ENCODE results near the gene DBP.
"Not testable (repeated sequence)": the region's sequence is repeated elsewhere in the genome, so short reads cannot be mapped to it uniquely, and the experiment has no call there.

The DBP gene, protein sequence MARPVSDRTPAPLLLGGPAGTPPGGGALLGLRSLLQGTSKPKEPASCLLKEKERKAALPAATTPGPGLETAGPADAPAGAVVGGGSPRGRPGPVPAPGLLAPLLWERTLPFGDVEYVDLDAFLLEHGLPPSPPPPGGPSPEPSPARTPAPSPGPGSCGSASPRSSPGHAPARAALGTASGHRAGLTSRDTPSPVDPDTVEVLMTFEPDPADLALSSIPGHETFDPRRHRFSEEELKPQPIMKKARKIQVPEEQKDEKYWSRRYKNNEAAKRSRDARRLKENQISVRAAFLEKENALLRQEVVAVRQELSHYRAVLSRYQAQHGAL

DNA sequence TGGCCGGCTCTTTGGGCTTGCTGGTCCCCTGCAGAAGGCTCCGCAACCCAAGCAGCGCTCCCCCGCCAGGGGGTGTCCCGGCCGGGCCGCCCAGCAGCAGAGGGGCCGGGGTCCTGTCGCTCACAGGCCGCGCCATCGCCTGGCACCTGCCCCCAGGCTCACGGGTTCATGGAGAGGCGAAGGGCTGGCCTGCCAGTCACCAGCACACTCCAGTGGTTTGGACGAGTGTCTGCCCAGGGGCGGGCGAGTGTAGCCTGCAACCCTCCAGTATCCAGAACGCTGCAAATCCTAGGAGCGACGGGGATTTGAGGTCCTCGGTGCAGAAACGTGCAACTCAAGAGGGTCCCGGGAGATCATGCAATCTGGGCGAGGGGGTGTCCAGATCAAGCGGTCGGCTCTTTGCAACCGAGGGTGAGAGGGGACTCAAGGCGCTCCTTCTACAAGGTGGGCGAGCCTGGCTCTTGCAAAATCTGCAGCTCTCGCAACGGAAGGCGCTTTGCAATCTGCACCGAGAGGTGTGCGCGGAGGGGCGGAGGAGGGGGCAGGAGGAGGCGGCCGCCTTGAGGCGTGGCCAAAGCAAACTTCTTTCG lies at the start of gene DBP:
TSS of gene DBP (minus strand) at position 521 of the 590 bp plus-strand sequence. CDS start at position 136, 385 bp downstream.
- DNase-seq, result no peak
- in situ Hi-C loops (cut with MboI; ENCODE audit: low pct_unique_long_range_greater_than_20kb, low sequenced_read_pairs), result no loop called here

DNA sequence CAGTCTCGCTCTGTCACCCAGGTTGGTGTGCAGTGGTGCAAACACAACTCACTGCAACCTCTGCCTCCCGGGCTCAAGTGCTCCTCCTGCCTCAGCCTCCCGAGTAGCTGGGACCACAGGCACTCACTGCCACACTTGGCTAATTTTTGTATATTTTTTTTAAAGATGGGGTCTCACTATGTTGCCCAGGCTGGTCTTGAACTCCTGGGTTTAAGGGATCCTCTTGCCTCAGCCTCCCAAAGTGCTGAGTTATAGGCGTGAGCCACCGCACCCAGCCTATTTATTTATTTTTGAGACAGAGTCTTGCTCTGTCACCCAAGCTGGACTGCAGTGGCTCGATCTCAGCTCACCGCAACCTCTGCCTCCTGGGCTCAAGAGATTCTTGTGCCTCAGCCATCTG lies 49.5 kb upstream of the DBP start:
- in situ Hi-C loops (cut with MboI; ENCODE audit: low pct_unique_long_range_greater_than_20kb, low sequenced_read_pairs); DNase-seq: not testable (repeated sequence)

DNA sequence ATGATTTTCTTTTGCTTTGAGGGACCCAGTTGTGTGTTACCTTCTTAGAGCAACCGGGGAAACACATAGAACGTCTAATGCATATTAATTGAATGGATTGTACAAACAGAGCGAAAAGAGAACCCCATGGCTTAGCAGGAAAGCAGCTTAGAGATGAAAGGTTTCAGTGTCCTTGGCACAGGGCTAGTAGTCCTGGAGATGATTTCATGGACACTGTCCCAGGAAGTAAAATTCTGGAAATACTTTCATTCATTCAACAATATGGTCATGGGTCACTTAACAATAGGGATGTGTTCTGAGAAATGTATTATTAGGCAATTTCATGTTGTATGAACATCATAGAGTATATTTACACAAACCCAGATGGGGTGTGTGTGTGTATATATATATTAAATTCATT lies 48.9 kb upstream of the DBP start:
- no peak for DNase-seq
- in situ Hi-C loops (cut with MboI; ENCODE audit: low pct_unique_long_range_greater_than_20kb, low sequenced_read_pairs), result no loop called here

DNA sequence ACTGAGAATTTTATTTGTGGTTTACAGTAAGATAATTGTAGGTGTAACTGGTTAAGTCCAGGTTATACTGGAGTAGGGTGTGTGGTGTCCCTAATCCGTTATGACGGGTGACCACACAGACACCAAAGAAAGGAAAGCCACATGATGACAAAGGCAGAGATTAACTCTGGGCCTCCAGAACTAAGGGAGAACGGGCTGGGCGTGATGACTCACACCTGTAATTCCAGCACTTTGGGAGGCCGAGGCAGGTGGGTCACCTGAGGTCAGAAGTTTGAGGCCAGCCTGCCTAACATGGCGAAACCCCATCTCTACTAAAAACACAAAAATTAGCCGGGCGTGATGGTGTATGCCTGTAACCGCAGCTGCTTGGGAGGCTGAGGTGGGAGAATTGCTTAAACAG lies 48.4 kb upstream of the DBP start:
- in situ Hi-C loops (cut with MboI; ENCODE audit: low pct_unique_long_range_greater_than_20kb, low sequenced_read_pairs), result no loop called here
- DNase-seq, result no peak

DNA sequence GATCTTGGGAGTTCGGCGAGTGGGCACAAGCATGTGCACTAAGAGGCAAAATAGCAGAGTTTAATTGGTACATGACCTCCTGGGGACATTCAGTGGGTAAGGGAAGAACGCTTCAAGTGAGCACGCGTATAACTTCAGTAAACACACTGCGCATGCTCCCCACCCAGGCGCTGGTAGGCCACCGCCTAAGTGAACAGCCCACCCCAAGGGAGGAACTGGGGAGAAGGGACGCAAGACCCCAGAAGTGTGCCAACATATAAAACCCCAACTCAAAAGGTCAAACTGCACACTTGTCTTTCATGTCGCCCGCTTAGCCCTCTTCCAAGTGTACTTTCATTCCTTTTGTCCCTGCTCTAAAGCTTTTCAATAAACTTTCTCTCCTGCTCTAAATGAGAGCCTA lies 46.2 kb upstream of the DBP start:
- no peak for DNase-seq
- in situ Hi-C loops (cut with MboI; ENCODE audit: low pct_unique_long_range_greater_than_20kb, low sequenced_read_pairs), result no loop called here

DNA sequence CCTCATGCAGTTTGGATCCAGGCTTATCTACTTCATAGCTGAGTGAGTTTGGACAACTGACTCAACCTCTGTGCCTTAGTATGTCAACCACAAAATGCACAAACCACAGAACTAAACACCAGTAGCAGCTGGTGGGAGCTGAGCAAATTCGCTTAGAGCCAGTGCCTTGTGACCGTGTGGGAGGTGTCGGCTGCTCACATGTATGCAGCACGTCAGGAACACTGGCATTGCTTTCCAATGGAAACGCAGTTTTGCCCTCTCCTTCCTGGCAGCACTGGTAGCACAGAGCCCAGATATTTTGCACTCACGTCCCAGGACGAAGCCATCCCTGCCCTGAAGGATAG lies 43.9 kb upstream of the DBP start:
- in situ Hi-C loops (cut with MboI; ENCODE audit: low pct_unique_long_range_greater_than_20kb, low sequenced_read_pairs), result no loop called here
- peak; percentile 90 for DNase-seq

DNA sequence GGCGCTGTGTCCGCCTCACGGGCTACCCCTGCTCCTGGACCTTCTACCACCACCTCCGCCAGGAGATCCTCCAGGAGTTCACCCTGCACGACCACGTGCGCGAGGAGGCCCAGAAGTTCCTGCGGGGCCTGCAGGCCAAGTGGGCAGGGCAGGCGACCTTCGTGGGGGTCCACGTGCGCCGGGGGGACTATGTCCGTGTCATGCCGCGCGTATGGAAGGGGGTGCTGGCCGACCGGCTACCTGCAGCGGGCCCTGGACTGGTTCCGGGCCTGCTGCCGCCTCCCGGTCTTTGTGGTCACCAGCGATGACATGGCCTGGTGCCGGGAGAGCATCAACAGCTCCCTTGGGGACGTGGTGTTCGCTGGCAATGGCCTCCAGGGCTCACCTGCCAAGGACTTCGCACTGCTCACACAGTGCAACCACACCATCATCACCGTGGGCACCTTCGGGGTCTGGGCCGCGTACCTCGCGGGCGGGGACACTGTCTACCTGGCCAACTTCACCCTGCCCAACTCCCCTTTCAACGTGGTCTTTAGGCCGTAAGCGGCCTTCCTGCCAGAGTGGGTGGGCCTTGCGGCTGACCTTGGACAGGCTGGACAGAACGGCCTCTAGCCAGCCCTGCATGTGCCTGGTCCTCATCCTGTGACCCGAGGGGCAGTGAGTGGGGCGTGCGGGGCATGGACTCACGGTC lies 43.4 kb upstream of the DBP start:
- DNase-seq, result no peak
- in situ Hi-C loops (cut with MboI; ENCODE audit: low pct_unique_long_range_greater_than_20kb, low sequenced_read_pairs), result no loop called here

DNA sequence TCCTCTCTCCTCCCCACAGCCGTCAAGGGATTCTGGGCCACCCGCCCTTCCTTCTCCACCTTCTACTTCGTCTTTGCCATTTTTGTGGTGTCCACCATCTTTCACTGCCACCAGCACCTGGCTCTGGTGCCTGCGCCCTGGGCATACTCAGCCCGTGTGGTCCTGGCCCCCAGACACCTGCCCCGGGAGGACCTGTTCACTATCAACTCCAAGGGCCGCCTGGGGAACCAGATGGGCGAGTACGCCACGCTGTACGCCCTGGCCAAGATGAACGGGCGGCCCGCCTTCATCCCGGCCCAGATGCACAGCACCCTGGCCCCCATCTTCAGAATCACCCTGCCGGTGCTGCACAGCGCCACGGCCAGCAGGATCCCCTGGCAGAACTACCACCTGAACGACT lies 42.8 kb upstream of the DBP start:
- in situ Hi-C loops (cut with MboI; ENCODE audit: low pct_unique_long_range_greater_than_20kb, low sequenced_read_pairs); DNase-seq: not testable (repeated sequence)

DNA sequence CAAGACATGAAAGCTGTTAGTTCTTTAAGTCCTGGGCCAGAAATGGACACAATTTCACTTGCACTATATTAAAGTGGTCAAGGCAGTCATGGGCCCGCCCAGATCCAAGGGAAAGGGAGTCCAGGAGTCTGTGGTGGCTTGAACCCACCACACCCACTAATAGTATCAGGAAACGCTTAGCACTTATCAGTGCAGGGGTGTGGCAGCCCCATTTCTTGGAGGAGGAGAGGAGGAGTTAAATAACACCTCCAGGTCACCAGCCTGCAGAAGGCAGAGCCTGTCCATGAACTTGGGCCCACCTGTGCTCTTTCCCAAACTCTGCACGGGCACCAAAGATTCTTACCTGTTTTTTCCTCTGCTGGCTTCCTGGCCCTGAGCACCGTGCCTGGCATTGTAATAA lies 41.0 kb upstream of the DBP start:
- in situ Hi-C loops (cut with MboI; ENCODE audit: low pct_unique_long_range_greater_than_20kb, low sequenced_read_pairs), result no loop called here
- no peak for DNase-seq

DNA sequence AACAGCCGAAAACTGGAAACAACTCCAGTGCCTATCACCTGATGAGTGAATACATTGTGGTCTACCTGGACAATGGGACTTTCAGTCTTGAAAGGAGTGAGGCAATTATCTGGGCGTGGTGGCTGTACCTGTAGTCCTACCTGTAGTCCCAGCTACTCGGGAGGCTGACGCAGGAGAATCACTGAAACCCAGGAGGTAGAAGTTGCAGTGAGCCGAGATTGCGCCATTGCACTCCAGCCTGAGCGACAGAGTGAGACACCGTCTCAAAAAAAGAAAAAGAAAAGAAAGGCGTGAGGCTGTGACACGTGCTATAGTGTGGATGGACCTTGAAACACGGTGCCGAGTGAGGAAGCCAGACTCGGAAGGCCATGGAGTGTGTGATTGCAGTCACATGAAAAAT lies 39.7 kb upstream of the DBP start:
- in situ Hi-C loops (cut with MboI; ENCODE audit: low pct_unique_long_range_greater_than_20kb, low sequenced_read_pairs), result no loop called here
- DNase-seq, result no peak

DNA sequence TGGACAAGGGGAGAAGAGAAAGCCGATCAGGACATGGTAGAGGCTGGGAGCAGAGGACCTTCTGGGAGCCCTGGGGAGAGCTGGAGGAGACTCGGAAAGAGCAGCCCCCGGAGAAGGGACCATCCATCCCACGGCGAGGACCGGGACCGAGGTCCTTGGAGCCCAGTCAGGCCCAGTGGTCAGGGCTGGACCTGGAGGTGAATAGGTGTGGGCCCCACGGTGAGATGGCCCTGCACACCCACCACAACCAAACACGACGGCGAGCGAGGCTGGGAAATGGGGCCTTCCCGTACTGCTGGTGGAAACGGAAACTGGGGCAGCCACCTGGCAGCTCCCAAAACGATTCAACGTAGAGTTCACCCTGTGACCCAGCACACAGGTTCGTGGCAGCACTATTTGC lies 39.3 kb upstream of the DBP start:
- DNase-seq, result no peak
- in situ Hi-C loops (cut with MboI; ENCODE audit: low pct_unique_long_range_greater_than_20kb, low sequenced_read_pairs), result no loop called here

DNA sequence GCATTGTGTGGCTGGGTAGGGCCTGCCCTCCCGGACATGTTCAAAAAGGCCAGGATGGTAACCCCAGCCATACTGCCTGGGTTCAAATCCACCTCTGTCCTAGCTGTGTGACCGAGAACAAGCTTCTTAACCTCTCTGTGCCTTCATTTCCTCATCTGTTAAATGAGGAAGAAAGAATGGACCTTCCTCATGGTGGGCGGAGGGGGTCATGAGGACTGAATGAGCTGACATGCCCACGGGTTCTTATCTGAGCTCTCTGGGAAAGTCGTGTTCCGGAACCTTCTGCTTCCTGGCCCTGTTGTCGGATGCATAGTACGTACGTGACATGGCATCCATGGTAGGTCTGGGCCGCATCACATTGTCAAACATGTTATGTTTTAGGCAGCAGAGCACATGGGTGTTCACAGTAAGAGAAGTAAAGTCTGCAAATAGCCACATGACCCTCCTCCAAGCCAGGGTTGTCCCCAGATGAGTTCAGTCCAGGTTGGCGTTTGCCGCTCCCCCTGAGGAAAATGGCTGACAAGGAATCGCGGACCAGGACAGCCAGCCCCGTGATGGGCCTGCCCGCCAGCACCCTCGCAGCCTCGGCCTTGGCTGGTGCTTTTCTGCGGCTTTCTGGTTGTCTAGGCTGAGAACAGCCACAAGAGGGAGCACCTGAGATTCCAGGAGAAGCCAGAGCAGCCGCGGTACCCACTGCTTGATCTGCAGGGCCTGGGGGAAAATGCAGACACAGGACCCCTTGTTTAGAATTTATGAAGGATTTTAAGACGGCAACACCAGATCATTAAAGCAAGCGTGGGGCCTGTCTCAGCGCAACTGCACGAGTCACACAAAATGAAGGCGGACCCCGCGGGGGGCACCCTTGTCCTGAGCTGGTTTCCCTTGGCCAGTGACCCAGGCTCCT lies 38.0 kb upstream of the DBP start:
- DNase-seq, result peak; percentile 90
- in situ Hi-C loops (cut with MboI; ENCODE audit: low pct_unique_long_range_greater_than_20kb, low sequenced_read_pairs), result no loop called here

DNA sequence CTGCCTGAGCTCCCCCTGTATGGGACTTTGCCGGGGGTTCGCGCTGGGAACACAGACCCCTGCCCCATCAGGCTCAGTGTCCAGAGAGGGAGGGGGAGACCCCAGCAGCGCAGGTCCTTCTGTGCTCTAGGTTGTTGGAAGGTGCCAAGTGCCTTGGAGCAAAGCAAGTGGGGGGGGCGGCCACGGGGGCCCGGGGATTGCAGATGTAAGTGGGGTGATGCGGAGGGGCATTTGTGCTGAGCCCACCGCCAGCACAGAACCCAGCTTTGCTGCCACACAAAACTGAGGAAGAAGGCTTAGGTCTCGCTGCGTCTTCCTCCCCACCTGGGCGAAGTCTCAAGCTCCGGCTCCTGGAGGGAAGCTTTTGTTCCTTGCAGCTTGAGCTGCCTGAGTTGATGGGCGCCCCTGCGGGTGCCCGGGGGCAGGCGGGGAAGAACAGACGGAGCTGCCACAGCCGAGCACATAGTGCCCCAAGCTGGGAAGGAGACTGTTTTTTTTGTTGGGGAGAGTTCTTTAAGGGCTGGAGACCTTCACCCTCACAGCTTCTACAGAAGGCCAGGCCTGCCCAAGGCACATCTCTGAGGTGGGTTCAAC lies 37.1 kb upstream of the DBP start:
- DNase-seq, result no peak

DNA sequence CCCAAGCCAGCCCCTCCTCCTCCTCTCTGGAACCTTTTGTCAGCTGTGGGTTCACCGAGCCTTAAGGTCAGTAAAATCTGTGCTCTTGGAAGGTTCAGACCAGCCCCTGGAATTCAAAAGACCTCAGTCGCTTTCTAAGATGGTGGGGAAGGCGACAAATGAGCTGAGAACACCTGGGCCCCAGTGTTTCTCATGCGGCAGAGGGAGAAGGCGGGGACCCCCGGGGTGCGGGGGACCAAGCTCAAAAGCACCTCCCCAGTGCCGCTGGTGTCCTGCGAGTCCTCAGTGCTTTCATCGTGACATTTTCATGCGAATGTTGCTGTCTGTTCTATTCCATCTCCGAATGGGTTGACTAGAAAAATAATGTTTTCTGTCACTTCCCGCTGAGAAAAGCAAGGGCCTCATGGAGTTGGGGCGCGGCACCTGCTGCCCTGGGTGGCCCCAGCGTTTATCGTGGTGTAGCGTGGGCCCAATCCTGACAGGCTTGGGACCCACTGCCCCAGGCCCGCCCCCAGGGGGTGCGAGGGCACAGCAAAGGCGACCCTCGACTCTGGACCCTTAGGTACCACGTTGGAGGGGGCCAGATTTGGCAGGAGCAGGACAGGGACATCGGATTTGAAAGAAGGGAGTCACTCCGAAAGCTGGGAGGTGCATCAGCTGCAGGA lies 36.4 kb upstream of the DBP start:
- DNase-seq, result no peak
- in situ Hi-C loops (cut with MboI; ENCODE audit: low pct_unique_long_range_greater_than_20kb, low sequenced_read_pairs), result no loop called here

More for the DNA sequence above, 37.1 kb upstream of the DBP start:
- in situ Hi-C loops (cut with MboI; ENCODE audit: low pct_unique_long_range_greater_than_20kb, low sequenced_read_pairs), result no loop called here

DNA sequence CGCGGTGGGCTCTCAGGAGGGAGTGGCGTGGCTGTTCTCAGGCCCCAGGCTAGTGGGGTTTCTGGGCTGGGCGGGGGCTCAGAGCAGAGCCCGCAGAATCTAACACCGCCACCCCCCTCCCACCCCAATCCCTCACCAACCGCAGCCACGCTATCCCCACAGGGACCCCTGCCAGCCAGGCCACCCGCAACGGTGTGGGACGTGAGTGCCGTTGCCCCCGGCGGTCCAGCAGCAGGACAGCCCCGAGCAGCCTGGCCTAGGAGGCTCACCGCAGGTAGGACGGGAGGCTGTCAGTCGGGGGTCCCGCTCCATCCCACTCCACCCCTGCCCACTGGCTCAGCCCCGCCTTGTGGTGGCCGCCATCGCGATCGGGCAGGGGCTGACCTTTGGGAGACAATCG lies 35.8 kb upstream of the DBP start, which contains the start of gene NTN5:
TSS of gene NTN5 (minus strand) at position 24 of the 400 bp plus-strand sequence. CDS start 2,031 bp downstream, outside the sequence.
- DNase-seq, result no peak
- in situ Hi-C loops (cut with MboI; ENCODE audit: low pct_unique_long_range_greater_than_20kb, low sequenced_read_pairs), result no loop called here

DNA sequence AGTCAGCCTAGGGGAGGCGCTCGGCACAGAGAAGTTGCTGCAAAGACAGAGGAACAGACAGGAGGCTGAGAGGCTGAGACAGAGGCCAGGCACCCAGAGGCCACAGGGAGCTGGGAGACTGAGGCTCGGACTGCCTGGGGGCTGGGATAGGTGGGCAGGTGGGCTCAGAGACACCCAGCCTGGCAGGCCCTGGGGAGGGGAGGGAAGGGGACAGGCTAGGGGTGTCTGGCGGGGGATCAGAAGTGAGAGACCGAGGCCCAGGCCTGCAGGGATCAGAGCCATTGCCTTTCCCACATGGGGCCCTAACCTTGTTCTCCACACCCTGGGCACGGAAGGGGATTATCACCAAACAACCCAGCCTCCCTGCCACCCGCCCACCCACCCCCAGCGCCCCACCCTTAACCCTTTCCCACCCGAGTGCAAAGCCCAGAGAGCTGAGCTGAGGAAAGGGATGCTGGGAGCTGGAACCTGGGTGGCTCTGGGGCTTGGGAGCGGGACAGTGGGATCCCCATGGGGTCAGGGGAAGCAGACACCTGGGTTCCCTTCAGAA lies 34.3 kb upstream of the DBP start:
- no peak for DNase-seq

DNA sequence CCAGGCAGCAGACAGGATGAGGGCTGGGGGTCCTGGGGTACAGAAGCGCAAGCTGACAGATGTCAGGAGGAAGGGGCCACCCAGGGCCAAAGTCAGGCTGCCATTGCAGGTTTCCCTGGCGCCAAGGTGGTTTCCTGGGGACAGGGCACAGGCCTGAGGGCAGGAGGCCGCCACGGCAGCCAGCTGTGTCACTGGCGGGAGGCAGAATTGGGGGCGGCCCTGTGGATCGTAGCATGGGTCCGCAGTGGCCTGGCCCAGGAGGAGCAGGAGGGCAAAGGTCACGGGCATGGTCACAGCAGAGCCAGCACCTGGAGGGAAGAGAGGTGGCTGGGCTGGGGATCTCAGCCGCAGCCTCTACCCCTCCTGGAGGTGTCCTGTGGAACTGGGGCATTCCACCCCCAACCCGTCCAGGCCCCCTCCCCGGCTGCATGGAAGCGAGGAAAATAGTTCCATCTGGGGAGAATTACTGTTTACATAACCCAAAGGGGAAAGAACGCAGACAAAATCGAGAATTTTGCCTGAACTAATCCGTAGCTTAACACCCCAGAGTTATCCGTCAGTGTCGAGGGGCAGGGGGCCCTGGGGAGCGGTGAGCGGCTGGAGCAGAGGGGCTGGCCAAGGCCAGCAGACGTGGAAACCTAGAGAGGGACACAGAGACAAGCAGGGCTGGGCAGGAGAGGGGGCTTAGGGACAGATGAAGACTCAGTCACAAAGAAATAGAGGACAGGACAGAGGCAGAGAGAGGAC lies 33.7 kb upstream of the DBP start:
- no peak for DNase-seq
- in situ Hi-C loops (cut with MboI; ENCODE audit: low pct_unique_long_range_greater_than_20kb, low sequenced_read_pairs), result no loop called here

More for the DNA sequence above, 34.3 kb upstream of the DBP start:
- in situ Hi-C loops (cut with MboI; ENCODE audit: low pct_unique_long_range_greater_than_20kb, low sequenced_read_pairs), result no loop called here

Data from KBM-7 (cell line).